NT2/D1 (cell line): Measurements from ENCODE around the gene TMEM9B.

Source experiments
- SUZ12 ChIP-seq: IDR thresholded peaks from 2 replicates; pipeline ENCODE4 v1.6.1; 2011; ENCODE audit not compliant: insufficient read length, insufficient read depth; ENCODE audit errors: extremely low read depth
- YY1 ChIP-seq: IDR thresholded peaks from 2 replicates; pipeline ENCODE4 v1.6.1; 2011; ENCODE audit not compliant: insufficient read length, insufficient read depth
- ZNF274 ChIP-seq: IDR thresholded peaks from 2 replicates; pipeline ENCODE4 v1.6.1; 2011; ENCODE audit warnings: mild to moderate bottlenecking, low read depth, low read length

DNA sequence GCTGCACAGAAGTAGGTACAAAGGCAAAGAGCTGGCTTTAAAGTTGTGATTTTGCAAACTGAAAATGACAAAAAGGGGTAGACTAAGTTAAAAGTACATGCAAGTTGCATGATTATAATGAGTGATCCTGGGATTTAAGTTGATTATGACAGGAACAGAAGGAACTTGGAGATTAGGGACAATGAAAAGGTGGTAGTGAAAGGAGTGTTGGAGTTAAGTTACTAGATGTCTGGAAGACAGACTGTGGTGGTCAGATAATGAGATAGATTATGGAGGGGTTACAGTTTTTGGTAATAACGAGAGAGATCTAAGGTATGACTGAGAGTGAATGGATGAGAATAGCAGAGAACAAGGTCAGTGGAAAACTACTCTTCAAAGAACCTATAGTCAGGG lies 7.7 kb upstream of the TMEM9B start:
- TF ChIP-seq YY1 (no peak), SUZ12 (no peak), ZNF274 (no peak)
